ENCODE results near the gene SOX12. TPM values are rescaled to one million over a fixed set of nuclear protein-coding genes. Genes with fewer than 3 reads are reported as not detected.
A peak's percentile ranks its signal among the peaks of the same experiment; 100 is the strongest.

Gene SOX12
- total RNA-seq, 1 experiment from 2014 or later: 14.7 TPM

GRCh38 chr20:363319-364078 is 38.1 kb downstream of the SOX12 start:
- peak overlapping the region; percentile 99 for H3K27ac Mint-ChIP-seq (ENCODE audit: unreplicated experiment)
- H3K4me1 ChIP-seq: peaks cover 74% of the 10 kb centered on the region

GRCh38 chr20:364905-365794 is 39.8 kb downstream of the SOX12 start:
- no TSS peak for BruUV-seq (replicated peaks)
- Mint-ChIP-seq H3K36me3 (ENCODE audit: insufficient read depth, unreplicated experiment) (peaks cover 29% of the 10 kb centered on the region), H3K27ac (ENCODE audit: unreplicated experiment) (peak overlapping the region; percentile 99), H3K27me3 (ENCODE audit: insufficient read depth, unreplicated experiment) (no peaks in the 10 kb centered on the region), H3K9me3 (ENCODE audit: unreplicated experiment) (no peaks in the 10 kb centered on the region), H3K4me1 (ENCODE audit: low read depth, unreplicated experiment) (peaks cover 85% of the 10 kb centered on the region), H3K4me3 (ENCODE audit: unreplicated experiment) (peak overlapping the region; percentile 49)
- H3K4me3 ChIP-seq (ENCODE audit: low read depth, low read length): no peak overlapping the region
- TF ChIP-seq, protein P1, sequence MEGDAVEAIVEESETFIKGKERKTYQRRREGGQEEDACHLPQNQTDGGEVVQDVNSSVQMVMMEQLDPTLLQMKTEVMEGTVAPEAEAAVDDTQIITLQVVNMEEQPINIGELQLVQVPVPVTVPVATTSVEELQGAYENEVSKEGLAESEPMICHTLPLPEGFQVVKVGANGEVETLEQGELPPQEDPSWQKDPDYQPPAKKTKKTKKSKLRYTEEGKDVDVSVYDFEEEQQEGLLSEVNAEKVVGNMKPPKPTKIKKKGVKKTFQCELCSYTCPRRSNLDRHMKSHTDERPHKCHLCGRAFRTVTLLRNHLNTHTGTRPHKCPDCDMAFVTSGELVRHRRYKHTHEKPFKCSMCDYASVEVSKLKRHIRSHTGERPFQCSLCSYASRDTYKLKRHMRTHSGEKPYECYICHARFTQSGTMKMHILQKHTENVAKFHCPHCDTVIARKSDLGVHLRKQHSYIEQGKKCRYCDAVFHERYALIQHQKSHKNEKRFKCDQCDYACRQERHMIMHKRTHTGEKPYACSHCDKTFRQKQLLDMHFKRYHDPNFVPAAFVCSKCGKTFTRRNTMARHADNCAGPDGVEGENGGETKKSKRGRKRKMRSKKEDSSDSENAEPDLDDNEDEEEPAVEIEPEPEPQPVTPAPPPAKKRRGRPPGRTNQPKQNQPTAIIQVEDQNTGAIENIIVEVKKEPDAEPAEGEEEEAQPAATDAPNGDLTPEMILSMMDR (IDR thresholded peaks at IDR 0.05; ENCODE audit: insufficient read depth in 1 of 2, low read depth in 1 of 2, low read length in 1 of 2, severe bottlenecking in 1 of 2, unreplicated experiment in 1 of 2): no peak
- no peaks in the 10 kb centered on the region for H3K9me3 ChIP-seq
- H3K27me3 ChIP-seq (replicated peaks; ENCODE audit: control insufficient read depth, insufficient read depth, low read length): no peaks in the 10 kb centered on the region
- intact Hi-C loops (cut with micrococcal nuclease; ENCODE audit: unreplicated experiment): no loop called here
- H3K4me1 ChIP-seq: peaks cover 80% of the 10 kb centered on the region
- ChIA-PET CTCF (no interaction called here), POLR2A (no interaction called here)
- DNase-seq: peak in 1 of 2 experiments; percentile 63
- H3K36me3 ChIP-seq (ENCODE audit: control insufficient read depth, insufficient read depth, low read length): no peaks in the 10 kb centered on the region

More at GRCh38 chr20:363319-364078, 38.1 kb downstream of the SOX12 start:
- ChIA-PET POLR2A (interaction anchor here (0.6 kb wide), 1 partner anchor 9 kb away, joined by 3 read pairs; no protein-coding TSS in a partner anchor), CTCF (interaction anchor here (0.5 to 4.2 kb wide), 4 partner anchors 17 to 68 kb away, joined by 5 to 13 read pairs (median 8); partner anchors contain the start of gene TRIB3)
- no peaks in the 10 kb centered on the region for H3K9me3 Mint-ChIP-seq (ENCODE audit: unreplicated experiment)
- Histone ChIP-seq H3K27me3 (replicated peaks; ENCODE audit: control insufficient read depth, insufficient read depth, low read length) (no peaks in the 10 kb centered on the region), H3K9me3 (no peaks in the 10 kb centered on the region), H3K4me3 (ENCODE audit: low read depth, low read length) (no peak overlapping the region), H3K36me3 (ENCODE audit: control insufficient read depth, insufficient read depth, low read length) (no peaks in the 10 kb centered on the region)
- H3K36me3 Mint-ChIP-seq (ENCODE audit: insufficient read depth, unreplicated experiment): peaks cover 22% of the 10 kb centered on the region
- H3K4me1 Mint-ChIP-seq (ENCODE audit: low read depth, unreplicated experiment): peaks cover 81% of the 10 kb centered on the region
- DNase-seq: no peak
- peak overlapping the region; percentile 16 for H3K4me3 Mint-ChIP-seq (ENCODE audit: unreplicated experiment)
- no peaks in the 10 kb centered on the region for H3K27me3 Mint-ChIP-seq (ENCODE audit: insufficient read depth, unreplicated experiment)
- TF ChIP-seq, protein P1 (IDR thresholded peaks at IDR 0.05; ENCODE audit: insufficient read depth in 1 of 2, low read depth in 1 of 2, low read length in 1 of 2, severe bottlenecking in 1 of 2, unreplicated experiment in 1 of 2): no peak
- intact Hi-C loops (cut with micrococcal nuclease; ENCODE audit: unreplicated experiment): no loop called here
- no TSS peak for BruUV-seq (replicated peaks)

Measured in Caco-2 (cell line).